Measurements from ENCODE around the gene HLF.
"Not testable (repeated sequence)": the region's sequence is repeated elsewhere in the genome, so short reads cannot be mapped to it uniquely, and the experiment has no call there.

Gene HLF

GRCh38 chr17:55323518-55324295 is 58.9 kb downstream of the HLF start:
- no peak overlapping the region for H3K27ac ChIP-seq
- DNase-seq (ENCODE audit: low read depth, low spot score), result no peak

DNA sequence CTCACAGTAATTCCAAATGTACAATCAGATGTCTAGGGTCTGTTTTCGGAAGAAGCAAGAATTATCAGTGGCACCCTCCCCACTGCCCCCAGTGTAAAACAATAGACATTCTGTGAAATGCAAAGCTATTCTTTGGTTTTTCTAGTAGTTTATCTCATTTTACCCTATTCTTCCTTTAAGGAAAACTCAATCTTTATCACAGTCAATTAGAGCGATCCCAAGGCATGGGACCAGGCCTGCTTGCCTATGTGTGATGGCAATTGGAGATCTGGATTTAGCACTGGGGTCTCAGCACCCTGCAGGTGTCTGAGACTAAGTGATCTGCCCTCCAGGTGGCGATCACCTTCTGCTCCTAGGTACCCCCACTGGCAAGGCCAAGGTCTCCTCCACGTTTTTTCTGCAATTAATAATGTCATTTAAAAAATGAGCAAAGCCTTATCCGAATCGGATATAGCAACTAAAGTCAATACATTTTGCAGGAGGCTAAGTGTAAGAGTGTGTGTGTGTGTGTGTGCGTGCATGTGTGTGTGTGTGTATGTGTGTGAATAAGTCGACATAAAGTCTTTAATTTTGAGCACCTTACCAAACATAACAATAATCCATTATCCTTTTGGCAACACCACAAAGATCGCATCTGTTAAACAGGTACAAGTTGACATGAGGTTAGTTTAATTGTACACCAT is 59.7 kb downstream of the HLF start:
- DNase-seq (ENCODE audit: low read depth, low spot score), result no peak
- no peak overlapping the region for H3K27ac ChIP-seq

DNA sequence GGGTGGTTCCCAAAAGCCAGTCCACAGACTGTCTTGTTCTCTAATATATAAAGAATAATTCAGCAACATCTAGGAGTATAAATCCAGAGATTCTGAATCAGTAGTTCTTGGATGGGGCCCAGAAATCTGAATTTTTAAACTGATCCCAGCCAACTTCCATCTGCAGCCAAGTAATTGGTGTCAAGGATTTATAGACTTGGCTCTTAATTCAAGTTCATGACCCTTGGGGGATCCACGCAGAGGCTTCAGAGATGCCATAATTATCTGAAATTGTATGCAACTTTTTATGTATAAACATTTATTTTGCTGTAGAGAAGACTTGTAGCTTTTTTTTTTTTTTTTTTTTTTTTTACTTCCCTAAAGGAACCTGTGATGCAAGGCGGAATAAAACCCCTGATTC is 60.6 kb downstream of the HLF start:
- no peak for DNase-seq (ENCODE audit: low read depth, low spot score)
- no peak overlapping the region for H3K27ac ChIP-seq

GRCh38 chr17:55326030-55326429 is 61.3 kb downstream of the HLF start:
- no peak for DNase-seq (ENCODE audit: low read depth, low spot score)
- H3K27ac ChIP-seq, result no peak overlapping the region

DNA sequence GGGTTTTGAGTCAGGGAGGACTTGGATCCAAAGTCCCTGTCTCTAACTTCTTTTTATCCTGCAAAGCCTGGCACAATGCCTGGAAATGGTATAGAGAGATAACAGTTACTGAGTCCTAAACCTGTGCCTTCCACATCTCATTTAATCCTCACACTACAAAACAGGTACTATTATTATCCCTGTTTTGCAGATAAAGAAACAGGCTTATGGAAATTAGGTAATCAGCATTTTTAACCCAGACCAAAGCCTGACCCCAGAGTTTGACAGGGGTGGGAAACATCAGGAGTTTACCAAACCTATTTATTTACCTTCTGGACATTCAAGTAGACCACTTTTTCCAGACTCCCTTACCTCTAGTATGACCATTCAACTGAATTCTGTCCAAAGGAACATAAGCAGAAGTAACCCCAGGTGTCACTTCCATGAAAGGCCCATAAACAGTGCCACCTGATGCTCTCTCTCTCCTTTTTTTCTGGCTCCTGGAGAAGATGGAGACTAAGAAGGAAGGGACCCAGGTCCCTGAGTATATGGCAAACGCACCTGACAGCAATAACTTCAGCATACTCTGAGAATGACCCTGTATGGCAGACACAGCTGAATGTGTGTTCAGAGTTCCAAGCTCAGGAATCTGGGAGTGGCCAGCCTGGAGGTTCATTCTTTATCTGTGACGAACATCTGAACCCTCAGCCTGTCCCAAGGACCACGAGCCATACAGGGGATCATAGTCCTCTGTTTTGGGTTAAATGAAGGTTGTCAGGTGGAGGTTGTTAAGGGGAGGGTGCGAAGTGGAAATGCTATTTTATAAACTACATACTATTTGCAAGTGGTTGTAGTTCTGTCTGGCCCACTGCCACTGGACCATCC is 62.7 kb downstream of the HLF start:
- H3K27ac ChIP-seq, result no peak overlapping the region
- no peak for DNase-seq (ENCODE audit: low read depth, low spot score)

DNA sequence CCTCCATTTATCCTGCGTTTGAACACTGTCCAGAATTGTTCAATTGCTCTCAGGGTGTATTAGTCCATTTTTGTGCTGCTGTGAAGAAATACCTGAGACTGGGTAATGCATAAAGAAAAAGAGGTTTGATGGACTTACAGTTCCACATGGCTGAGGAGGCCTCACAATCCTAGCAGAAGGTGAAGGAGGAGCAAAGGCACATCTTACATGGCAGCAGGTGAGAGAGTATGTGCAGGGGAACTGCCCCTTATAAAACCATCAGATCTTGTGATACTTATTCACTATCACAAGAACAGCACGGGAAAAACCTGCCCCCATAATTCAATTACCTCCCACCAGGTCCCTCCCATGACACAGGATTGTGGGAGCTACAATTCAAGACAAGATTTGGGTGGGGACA is 63.8 kb downstream of the HLF start:
- not testable (repeated sequence) for DNase-seq (ENCODE audit: low read depth, low spot score); H3K27ac ChIP-seq

DNA sequence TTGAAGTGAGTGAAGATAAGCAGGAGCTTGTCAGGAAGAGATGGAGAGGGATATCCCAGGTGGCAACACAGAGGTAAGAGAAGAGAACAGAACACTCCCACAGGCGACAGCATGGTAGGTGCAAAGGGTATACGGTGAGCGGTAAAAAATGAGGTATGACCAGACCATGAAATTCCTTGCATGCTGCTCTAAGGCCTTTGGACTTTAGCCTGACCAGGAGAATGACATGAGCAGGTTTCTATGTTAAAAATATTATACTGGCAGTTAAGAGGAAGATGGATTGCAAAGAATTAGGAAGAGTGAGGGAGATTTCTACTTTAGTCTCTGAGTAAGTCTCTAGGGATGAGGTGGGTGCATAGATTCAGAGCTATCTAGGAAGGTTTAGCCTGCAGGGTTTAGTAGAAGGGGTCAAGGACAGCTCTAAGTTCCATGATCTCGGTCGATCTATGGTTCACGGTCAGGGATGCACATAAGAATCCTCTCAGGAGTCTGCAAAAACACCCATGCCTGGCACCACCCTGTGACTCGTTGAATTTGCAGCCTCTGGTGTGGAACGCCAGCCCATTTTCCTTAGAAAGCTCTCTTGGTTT is 65.7 kb downstream of the HLF start:
- DNase-seq (ENCODE audit: low read depth, low spot score), result no peak
- H3K27ac ChIP-seq, result no peak overlapping the region

DNA sequence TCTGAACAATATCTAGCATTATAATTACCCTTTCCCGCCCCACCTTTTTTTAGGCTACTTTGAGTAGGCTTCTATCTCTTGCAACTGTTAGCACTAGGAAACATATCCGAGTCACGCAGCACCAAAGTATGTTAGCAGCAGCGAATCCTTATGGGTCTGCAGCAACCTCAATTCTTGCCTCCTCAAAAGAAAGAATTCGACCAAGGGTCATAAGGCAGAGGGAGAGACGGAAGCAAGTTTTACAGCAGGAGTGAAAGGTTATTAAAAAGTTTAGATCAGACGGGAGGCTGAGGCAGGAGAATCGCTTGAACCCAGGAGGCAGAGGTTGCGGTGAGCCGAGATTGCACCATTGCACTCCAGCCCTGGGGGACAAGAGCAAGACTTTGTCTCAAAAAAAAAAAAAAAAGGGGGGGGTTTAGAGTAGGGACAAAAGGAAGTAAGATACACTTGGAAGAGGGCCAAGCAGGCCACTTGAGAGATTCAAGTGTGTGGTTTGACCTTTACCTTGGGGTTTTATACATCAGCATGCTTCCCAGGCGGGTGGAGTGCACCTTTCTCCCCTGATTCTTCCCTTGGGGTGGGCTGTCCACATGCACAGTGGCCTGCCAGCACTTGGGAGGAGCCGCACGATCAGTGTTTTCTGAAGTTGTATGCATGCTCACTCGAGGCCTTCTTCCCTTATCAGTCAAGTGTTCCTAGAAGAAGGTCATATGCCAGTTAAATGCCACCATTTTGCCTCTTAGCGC is 67.7 kb downstream of the HLF start:
- no peak for DNase-seq (ENCODE audit: low read depth, low spot score)
- no peak overlapping the region for H3K27ac ChIP-seq

- no peak for DNase-seq (ENCODE audit: low read depth, low spot score)
- H3K27ac ChIP-seq, result no peak overlapping the region
Measured at GRCh38 chr17:55334285-55334684, 69.5 kb downstream of the HLF start.

GRCh38 chr17:55334881-55335540 is 70.3 kb downstream of the HLF start:
- no peak overlapping the region for H3K27ac ChIP-seq
- no peak for DNase-seq (ENCODE audit: low read depth, low spot score)

DNA sequence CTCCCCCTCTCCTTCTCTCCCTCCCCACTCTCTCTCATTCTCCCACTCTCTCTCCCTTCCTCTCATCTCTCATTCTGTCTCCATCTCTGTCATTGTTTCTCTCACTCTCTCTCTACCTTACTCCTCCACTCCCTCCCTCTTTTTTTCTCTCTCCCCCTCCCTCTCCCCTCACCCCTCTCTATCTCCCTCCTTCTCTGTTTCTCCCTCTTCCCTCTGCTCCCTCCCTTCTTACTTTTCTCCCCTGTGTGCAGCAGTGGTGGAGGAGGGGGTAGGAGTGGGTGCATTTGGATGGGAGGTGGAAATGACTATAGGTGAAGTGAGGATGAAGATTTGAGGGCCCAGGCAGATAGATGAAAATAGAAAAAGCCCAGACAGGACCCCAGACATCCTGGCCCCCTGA is 70.9 kb downstream of the HLF start:
- DNase-seq (ENCODE audit: low read depth, low spot score), result no peak
- H3K27ac ChIP-seq, result no peak overlapping the region

- DNase-seq (ENCODE audit: low read depth, low spot score), result no peak
- H3K27ac ChIP-seq, result no peak overlapping the region
Measured at GRCh38 chr17:55336426-55336825, 71.7 kb downstream of the HLF start.

- no peak for DNase-seq (ENCODE audit: low read depth, low spot score)
- no peak overlapping the region for H3K27ac ChIP-seq
Measured at GRCh38 chr17:55340176-55340575, 75.4 kb downstream of the HLF start.

DNA sequence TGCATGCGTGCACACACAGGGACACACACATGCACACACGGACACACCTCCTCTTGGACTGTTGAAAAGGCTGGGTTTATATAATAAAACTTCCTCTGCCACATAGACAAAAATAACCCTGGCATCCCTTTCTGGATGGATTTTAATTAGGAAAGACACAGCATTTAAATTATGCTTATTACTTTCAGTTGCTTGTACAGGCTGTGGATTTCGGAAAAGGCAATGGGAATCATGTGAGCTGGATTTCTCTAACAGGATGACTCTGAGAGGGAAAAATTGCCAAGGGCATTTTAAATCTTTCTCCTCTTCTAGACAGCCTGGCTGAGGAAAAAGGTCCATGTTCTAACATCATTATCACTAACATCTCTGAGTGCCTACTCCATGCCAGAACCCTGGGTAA is 75.9 kb downstream of the HLF start:
- no peak overlapping the region for H3K27ac ChIP-seq
- no peak for DNase-seq (ENCODE audit: low read depth, low spot score)

DNA sequence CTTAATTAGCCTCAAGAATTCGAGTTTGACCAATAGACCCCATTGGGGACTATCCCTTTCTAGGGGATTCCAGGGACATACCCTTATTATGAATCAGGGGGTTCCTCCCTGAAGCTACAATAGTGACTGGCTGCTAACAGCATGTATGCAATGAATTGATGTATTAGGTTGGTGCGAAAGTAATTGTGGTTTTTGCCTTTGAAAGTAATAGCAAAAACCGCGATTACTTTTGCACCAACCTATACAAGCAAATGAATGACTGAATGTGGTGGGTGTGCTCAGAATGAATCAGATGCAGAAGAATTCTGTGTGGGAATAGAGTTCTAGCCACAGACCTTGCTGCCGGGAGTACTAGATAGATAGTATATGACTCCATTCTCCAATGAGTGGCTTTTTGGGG is 76.7 kb downstream of the HLF start:
- DNase-seq (ENCODE audit: low read depth, low spot score), result no peak
- no peak overlapping the region for H3K27ac ChIP-seq

DNA sequence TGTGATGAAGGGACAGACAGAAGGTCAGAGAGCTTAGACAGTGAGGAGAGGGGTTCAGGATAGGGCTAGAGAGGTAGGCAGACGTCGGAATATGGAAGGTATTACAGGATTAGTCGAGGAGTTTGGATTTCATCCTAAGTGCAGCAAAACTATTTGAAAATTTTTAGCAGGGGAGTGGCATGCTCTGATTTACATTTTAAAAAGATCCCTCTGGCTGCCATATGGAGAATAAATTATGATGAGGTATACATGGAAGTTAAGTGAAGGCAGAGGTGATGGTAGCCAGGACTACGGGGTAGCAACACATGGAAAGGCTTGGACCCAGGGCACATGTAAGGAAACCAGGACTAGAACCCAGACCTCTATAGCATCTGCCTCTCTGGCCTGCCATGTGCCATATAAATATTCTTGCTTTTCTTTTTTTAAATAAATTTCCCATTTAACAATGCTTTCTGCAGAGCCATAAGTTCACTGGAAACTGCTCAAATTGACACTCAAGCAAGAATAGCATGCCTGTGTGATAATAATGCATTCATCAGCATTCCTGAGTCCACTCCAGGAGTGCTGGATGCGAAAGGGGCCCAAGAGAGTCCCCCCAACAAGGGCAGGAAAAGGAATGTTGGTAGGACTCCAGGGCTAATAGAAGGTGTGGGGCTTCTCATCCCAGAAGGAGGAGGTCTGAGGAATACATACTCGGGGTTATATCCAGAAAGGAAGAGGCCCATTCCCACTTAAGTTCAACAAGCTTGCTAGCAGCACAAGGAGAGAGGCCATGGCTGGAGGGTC is 78.2 kb downstream of the HLF start:
- DNase-seq (ENCODE audit: low read depth, low spot score), result no peak
- H3K27ac ChIP-seq, result no peak overlapping the region

- no peak overlapping the region for H3K27ac ChIP-seq
Measured at GRCh38 chr17:55343900-55344513, 79.2 kb downstream of the HLF start.

GRCh38 chr17:55344514-55344997 is 79.8 kb downstream of the HLF start:
- DNase-seq (ENCODE audit: low read depth, low spot score), result no peak

More at GRCh38 chr17:55343900-55344513, 79.2 kb downstream of the HLF start:
- DNase-seq (ENCODE audit: low read depth, low spot score), result no peak

More at GRCh38 chr17:55344514-55344997, 79.8 kb downstream of the HLF start:
- no peak overlapping the region for H3K27ac ChIP-seq

Data from epithelial cell of prostate (primary cell).